NOMO-1 (cell line): Measurements from ENCODE around the gene BPIFB2.

ENCODE experiments used
- DNase-seq, 2 experiments: peaks; one replicate each; lab custom pipeline; 2025; ENCODE audit not compliant: unreplicated experiment in 2 of 2; lab: John Stamatoyannopoulos, UW

Gene BPIFB2

DNA sequence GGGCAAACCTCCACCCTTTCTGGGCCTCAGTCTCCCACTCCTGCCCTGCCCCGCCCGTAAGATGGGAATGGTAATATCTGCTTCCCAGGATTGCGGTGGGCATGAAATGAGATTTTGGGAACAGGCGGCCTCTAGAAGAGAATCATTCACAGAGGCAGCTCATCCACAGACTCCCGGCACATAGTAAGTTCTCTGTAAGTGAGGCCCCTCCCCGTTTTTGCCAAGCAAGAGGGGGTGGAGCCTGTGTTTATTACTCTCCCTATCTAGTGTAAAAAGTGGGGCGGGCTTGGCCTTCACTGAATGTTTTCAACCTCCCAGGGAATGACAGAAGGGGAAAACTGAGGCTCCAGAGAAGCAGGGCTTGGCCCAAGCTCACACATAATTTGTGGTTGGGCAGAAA, 23.3 kb upstream of the BPIFB2 start:
- no peak for DNase-seq

DNA sequence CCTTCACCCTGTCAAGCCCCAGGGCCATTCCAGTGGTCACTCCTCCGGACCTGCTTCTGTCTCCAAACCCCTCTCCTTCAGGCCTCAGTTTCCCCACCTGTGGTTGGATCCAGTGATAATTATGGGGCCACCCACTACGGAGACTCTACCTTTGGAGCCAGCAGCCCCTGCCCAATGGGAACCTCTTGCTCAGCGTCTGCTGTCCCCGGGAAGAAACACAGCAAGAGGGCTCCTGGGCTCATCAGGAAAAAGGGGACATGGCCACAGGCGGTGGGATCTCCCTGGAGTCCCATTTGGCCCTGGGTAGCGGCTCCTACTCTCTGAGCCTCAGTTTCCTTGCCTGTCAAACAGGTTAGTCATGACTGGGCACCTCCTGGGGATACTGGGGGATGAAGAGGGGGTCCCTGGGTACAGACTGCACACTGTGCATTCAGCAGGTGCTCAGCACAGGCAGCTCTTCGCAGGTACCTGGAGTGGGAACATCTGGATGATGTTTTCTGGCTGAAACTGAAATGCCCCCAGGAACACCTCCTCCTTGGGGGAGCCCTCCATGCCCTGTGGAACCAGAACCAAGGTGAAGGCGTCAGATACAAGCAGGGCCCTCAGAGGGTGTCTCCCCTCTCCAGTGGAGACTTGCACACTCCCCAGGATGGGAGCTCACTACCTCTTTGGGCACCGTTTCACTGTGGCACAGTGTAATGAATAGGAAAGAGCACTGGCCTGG, 22.7 kb upstream of the BPIFB2 start:
- DNase-seq, result no peak

DNA sequence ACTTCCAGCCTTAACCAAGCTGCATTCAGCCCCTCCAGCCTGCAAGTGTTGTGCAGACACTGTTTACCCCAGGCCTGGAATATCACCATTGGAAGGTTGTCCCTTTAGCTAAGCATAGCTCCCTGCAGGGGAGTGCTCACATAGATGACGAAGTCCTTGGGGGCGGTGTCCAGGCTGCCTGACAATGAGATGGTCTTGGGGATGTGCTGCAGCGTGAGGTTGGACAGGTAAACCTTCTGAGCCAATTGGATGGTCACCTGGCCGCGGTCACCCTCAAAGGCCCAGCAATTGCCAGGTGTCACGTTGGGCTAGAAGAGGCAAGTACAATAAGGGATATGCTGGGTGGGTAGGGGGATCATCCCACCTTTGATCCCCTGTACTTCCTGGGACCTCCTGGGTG, 21.9 kb upstream of the BPIFB2 start:
- DNase-seq, result no peak

- DNase-seq, result no peak
Measured at GRCh38 chr20:32986331-32986966, 21.1 kb upstream of the BPIFB2 start.

- no peak for DNase-seq
Measured at GRCh38 chr20:32987044-32987825, 20.3 kb upstream of the BPIFB2 start.

DNA sequence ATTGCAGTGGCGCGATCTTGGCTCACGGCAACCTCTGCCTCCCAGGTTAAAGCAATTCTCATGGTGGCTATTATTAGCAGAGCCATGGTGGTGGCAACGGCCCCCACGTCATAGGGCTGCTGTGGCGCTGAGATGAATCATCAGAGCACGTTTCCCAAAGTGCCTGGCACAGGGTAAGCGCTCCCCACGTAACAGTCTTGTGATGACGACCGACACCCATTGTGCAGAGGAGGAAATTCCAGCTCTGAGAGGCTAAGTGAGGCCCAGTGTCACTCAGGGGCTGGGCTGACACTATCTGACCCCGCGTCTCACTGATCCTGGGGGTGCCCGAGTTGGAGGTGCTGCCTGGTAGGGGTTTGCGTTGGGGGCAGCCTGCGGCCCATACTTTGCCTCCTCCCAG, 19.5 kb upstream of the BPIFB2 start:
- no peak for DNase-seq

DNA sequence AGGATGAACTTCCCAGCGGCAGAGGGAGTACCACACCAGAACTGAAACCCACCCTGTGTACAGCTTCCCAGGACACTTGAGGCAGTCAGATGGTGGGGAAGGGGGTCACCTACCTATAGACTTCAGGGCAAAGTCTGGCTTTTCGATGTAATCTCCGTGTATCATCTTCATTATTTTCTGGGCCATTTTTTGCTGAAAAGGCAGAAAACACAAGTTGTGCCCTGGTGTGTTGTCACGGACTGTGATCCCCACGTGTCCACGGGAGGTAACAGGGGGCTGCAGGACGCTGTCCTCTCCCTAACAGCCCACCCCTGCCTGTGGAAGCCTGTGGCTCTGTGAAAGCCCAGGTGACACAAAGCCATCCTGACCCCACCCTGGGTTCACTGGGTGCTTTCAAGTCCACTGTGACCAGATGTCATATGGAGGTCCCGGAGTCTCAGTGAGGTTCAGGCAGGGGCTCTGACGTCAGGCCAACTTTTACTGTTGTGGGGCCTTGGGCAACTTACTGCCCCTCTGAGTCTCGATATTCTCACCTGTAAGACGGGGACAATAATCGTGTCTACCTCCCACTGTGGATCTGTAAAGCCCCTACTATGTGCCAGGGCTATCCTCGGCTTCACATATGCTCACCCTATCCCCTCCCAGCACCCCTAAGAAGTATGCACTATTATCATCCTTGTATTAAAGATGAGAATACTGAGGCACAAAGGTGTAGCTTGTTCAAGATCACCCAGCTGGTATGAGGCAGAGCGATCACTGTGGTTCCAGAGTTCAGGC, 17.8 kb upstream of the BPIFB2 start:
- DNase-seq, result no peak

- DNase-seq, result no peak
Measured at GRCh38 chr20:32990426-32990825, 17.1 kb upstream of the BPIFB2 start.

- DNase-seq, result no peak
Measured at GRCh38 chr20:32991383-32991782, 16.1 kb upstream of the BPIFB2 start.

DNA sequence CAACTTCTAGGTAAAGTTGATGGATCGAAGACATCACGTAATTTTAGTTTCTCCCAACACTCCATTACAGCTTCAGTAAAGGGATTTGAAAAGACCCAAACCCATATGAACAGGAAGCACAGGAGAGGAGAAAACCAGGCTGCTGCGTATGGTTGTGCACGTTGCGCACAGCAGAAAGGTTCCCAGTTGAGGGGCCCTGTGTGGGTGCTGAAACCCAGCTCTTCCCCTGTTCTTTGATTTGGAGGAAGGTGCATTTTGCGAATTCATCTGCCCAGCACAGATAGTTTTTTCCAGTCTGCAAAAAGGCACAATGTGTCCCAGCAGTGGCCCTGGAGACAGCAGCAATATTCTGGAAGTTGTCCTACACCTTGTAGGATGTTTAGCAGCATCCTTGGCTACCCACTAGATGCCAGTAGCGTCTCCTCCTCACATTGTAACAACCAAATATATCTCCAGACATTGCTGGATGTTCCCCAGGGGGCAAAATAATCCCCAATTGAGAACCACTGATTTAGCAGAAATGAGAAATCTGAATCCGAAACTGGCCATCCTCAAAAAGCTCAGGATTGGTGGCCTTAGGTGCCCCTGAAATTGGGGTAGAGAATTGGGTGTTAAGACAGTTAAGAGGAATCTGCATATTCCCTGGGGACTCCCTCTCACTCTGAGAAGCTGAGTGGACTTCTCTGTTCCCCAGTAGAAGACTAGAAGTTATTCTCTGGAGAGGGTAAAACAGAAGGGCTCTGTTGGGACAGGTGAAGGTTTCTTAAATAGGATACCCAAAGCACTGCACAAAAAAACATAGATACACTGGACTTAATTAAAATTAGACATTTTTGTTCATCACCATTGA, 15.5 kb upstream of the BPIFB2 start:
- DNase-seq, result no peak

- DNase-seq, result no peak
Measured at GRCh38 chr20:32993496-32994050, 13.9 kb upstream of the BPIFB2 start.

DNA sequence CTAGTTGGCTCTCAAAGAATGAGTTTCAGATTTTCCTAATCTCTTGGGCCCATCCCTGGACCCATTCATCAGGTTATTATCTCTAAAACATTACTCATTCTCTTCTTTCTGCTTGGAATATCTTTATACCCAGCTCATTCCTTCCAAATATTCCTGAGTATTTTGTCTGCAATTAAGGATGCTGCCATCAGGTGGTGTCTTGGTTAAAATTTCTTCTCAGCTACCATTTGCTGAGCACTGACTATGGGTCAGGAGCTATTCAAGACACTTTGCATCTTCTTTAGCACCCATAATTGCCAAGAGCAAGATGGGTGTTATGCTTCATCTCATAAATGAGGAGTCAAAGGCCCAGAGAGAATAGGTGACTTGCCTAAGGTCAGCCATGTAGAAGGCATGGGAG, 11.7 kb upstream of the BPIFB2 start:
- no peak for DNase-seq

DNA sequence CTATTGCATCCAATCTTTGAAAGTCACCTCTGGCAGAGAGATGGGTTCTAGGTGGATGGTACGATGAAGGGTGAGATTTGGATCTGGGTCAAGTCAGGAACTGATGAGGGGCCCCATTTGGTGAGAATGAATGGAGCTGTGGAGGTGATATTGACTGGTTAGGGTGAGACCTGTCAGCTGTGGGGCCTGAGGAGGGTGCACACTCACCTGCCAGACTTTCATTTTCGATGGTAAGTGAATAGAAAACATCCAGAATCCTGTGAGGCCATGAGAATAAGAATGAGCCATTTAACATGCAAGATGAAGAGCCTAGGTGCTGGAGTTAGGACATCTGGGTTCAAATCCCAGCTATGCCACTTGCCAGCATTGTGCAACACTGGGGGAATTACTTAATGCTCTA, 10.1 kb upstream of the BPIFB2 start:
- no peak for DNase-seq

DNA sequence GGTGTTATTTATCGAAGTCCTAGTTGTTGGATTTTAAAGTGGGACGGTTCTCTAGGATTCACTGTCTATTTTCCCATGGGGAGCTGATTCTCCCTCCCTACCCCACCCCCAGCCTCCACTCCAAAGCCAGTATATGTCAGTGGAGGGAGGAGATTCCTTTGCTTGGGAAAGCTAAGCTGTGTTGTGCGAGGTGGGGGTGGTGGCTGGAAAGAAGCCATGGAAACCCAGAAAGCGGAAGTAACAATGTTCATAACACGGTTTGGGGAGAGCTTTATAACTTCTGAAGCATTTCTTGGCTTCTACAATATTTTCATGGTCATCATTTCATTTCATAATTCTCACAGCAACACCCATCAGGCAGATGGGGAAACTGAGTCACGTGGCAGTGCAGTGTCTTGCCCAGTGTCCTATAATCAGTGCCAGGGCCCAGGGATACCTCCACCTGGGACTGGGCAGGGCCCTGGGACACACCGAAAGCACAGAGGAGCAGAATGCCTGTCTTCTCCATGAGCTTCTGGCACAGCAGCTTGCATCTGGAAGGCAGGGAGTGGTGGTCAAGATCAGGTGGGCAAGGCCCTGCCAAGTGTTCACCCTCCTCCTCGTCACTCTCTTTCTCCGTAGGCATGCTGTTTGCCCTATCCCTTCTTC, 7.8 kb upstream of the BPIFB2 start:
- peak; percentile 8 to 58 for DNase-seq

DNA sequence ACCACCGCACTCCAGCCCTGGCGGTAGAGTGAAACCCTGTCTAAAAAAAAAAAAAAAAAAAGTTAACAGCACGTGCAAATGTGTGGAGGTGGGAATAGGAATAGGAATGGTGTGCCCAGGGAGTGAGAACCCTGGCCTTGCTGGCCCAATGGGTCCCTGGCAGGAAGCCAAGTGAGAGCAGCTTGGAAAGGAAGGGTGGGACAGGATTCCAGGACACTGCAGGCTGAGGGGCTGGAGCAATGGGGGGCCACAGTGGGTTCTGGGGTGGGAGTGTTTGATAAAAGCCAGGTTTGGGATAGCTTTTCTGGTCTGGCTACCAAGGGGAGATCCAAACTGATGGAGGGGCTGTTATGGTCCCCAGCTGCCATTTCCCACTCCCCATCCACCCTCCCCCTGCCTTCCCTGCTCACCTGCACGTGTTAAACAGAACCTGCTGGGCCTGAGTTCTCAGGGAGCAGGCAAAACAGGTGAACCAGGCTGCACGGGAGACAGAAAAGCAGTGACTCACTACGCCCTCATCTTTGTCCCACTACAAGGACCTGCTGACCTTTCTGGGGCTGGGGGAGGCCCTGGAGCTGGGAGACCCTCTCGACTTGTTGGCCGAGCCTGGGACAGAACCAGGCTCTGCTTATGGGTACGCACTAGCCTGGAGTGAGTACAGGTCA, 6.6 kb upstream of the BPIFB2 start:
- no peak for DNase-seq

GRCh38 chr20:33002087-33002808, 5.3 kb upstream of the BPIFB2 start:
- DNase-seq, result no peak

DNA sequence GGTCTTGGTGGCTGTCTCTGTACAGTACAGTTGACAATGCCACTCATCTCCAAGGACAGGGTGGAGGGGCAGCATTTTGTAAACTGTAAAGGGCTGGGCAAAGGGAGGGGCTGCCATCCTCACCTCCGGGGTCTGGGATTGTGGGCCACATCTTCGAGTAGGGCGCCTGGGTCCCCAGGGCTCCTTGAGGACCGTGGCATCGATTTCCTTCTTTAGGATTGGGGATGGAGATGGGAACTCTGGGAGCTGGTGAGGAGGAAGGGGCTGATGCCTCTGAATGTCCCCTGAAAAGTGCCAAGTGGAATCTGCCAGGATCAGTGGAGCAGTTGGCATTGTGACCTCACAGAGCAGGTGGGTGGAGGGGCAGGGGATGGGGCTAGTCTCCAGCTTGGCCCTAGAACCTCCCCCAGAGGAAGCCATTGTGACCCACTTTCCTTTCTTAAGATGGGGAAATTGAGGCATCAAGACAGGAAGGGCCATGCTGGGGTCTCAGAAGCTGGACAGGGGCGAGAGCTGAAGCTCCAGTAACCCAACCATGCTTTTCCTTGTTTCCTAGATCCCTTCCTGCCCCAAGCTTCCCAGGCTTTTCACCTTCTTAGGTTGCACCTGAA, 3.3 kb upstream of the BPIFB2 start, which contains the start of gene SUN5:
Gene SUN5, minus strand, starts transcription at position 293 of the 611 bp plus-strand sequence. Its CDS starts 93 bp downstream, at position 200.
- DNase-seq, result no peak

- DNase-seq, result no peak
Measured at GRCh38 chr20:33005132-33005566, 2.4 kb upstream of the BPIFB2 start.
